Globus pallidus (tissue), 1 donor: ENCODE results near the gene SDSL.

Experiments used
- DNase-seq: peaks from one replicate; pipeline ENCODE4 v3.0.0-alpha.2; 2015; ENCODE audit warnings: low spot score

SDSL gene

DNA sequence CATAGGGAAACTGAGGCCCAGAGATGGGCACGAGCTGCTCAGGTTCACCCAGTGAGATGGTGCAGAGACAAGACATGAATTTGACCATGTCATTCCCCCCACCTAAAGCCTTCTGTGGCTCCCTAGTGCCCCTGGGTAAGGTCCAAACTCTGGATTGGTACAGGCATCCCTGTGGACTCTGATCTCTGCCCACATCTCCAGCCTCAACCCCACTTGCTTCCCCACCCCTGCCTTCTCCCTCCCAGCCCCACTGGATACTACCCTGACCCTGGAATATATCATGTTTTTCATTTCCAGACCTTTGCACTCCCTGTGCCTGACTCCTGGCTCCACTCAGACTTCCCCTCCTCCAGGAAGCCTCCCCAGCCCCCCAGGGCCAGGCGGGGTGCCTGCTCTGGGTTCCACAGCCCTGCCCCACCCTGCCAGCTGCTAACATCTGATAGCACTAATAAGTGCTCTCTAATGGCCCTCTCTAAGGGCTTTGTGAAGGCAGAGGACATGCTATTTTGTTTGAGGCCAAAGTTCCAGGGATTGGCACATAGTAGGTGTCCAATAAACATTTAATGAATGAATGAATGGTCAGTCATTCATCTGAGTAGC, 1.1 kb upstream of the SDSL start:
- no peak for DNase-seq

GRCh38 chr12:113422886-113423669, 898 bp downstream of the SDSL start:
- DNase-seq, result no peak

GRCh38 chr12:113424456-113424855, 2.3 kb downstream of the SDSL start:
- no peak for DNase-seq

GRCh38 chr12:113424915-113425823, 3.0 kb downstream of the SDSL start:
- DNase-seq, result peak; percentile 43

DNA sequence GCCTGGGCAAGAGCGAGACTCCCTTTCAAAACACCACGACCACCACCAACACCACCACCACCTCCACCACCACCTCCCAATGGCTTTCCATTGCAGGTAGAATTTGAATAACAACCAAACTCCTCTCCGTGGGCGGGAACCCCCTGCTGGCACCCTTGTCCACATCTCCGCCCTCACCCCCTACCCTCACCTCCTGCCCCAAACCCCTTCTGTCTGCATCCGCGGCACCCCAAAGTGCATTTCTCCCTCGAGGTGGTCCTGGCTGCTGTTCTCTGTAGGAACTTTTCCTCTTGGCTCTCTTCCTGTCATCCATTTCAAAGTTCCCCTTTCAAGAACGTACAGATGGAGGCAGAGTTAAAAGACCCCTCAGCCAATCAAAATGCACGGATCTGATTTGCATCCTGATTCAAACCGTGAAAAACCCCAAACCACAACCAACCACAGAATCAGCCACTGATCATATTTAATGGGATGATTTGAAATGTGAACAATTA, 3.8 kb downstream of the SDSL start:
- no peak for DNase-seq

DNA sequence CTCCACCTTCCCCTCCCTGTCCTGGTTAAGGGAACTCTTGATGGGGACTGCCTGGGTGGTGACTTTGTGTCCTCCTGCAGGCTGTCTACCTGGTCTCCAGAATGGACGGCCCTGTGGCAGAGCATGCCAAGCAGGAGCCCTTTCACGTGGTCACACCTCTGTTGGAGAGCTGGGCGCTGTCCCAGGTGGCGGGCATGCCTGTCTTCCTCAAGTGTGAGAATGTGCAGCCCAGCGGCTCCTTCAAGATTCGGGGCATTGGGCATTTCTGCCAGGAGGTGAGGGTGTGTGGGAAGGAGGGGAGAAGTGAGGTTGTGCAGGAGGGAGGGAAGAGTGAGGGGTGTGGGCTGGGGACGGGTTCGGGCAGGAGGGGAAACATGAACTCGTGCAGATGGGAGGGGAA, 5.7 kb downstream of the SDSL start:
- no peak for DNase-seq

GRCh38 chr12:113428482-113428881, 6.3 kb downstream of the SDSL start:
- no peak for DNase-seq

DNA sequence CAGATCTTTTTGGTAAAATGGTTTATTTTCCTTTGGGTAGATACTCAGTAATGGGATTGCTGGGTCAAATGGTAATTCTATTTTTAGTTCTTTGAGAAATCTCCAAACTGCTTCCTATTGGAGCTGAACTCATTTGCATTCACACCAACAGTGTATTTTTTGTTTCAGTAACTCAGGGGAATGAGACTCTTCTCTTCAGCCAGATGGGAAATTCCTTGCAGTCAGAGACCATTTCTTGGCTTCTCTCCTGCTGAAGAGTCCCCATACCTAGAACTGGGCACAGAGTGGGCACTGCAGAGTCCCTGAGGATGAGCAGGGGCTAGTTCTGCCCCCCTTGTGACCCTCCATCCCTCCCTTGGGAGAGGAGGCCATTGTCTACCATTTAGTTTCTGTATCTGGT, 10.8 kb downstream of the SDSL start:
- no peak for DNase-seq

- no peak for DNase-seq
Measured at GRCh38 chr12:113435367-113435766, 13.2 kb downstream of the SDSL start.

GRCh38 chr12:113436586-113436985, 14.4 kb downstream of the SDSL start:
- DNase-seq, result no peak

- no peak for DNase-seq
Measured at GRCh38 chr12:113436993-113437728, 15.0 kb downstream of the SDSL start.

- no peak for DNase-seq
Measured at GRCh38 chr12:113437729-113438100, 15.5 kb downstream of the SDSL start.

GRCh38 chr12:113438523-113439300, 16.5 kb downstream of the SDSL start:
- no peak for DNase-seq

GRCh38 chr12:113439301-113439597, 17.1 kb downstream of the SDSL start:
- no peak for DNase-seq

- peak; percentile 15 for DNase-seq
Measured at GRCh38 chr12:113439606-113440030, 17.4 kb downstream of the SDSL start.

- no peak for DNase-seq
Measured at GRCh38 chr12:113440336-113440735, 18.2 kb downstream of the SDSL start.

DNA sequence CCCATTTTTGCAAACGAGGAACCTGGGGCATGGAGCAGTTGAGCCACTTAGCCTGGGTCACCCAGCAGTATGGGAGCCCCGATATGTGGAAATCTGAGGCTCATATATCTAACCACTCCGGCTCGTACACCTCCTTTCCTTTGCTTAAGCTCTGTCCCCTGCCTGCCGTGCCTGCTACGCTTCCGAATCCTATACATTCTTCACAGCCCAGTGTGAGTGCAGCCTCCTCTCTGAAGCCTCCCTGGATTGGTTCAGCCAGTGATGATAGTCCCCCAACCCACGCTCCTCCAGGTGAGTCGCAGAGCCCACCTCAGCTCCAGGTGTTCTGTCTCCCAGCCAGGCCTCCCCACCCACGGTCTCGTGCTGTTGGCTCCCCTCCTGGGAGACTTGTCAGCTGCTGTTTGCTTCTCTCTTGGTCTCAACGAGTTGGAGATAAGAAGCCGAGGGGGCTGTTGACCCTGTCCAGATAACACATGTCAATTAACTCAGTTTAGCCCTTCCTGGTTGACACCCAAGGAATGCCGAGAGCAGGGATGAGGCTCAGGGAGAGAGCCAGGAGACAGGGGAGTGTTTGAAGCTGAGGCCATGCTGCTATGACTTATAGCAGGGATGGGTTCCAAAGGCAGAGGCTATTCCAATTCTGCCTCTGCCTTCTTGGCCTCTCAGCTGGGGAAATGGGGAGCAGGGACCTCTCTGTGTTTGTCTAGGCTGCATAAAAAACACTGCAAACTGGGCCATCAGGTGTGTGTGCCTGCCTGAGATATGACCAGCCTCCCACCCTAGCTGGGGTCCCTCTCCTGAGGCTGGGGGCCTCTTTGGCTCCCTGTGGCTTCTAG, 19.0 kb downstream of the SDSL start:
- DNase-seq, result no peak

GRCh38 chr12:113443030-113443539, 20.9 kb downstream of the SDSL start:
- no peak for DNase-seq

GRCh38 chr12:113445544-113446171, 23.5 kb downstream of the SDSL start:
- DNase-seq, result no peak

DNA sequence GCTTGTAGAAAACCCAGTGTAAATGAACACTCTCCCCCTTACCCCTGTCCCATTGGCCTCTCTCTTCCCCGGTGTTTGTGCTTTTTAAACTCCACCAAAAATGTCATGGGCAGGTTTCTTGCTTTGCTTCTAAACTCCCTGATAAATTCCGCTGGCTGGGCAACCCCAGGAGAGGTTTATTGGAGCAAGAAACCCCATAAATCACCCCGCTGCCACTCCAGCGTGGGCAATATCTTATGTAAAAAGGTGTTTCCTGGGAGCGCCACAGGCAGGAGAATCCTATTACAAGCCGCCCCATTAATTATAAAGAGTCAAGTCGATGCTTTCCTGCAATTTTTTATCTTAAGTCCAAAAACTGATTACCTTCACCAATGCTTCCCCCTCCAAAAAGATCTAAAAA, 26.7 kb downstream of the SDSL start:
- no peak for DNase-seq
